H9 (cell line): ENCODE results near the gene DUSP5. TPM values are rescaled to one million over a fixed set of nuclear protein-coding genes. Genes with fewer than 3 reads are reported as not detected.

Source experiments
- DNase-seq: peaks from one replicate; pipeline ENCODE4 v3.0.0-alpha.2; 2017
- H2AFZ ChIP-seq: one replicate; pipeline ENCODE4 v1.6.1; 2013; ENCODE audit warnings: mild to moderate bottlenecking, low read length, control low read depth, moderate library complexity
- H2AK5ac ChIP-seq: 2 replicates; pipeline ENCODE4 v1.6.1; 2013; ENCODE audit warnings: low read length, control low read depth, mixed read lengths; ENCODE audit not compliant: insufficient read length
- H2BK120ac ChIP-seq: one replicate; pipeline ENCODE4 v1.6.1; 2013; ENCODE audit warnings: low read depth, mild to moderate bottlenecking, low read length, control low read depth, inconsistent platforms; ENCODE audit not compliant: poor library complexity, severe bottlenecking
- H2BK12ac ChIP-seq: 2 replicates; pipeline ENCODE4 v1.6.1; 2013; ENCODE audit warnings: low read length, control low read depth, mixed read lengths, low read depth; ENCODE audit not compliant: insufficient read length
- H2BK15ac ChIP-seq: 2 replicates; pipeline ENCODE4 v1.6.1; 2013; ENCODE audit warnings: low read depth, low read length, control low read depth
- H2BK20ac ChIP-seq: one replicate; pipeline ENCODE4 v1.6.1; 2013; ENCODE audit warnings: low read depth, mild to moderate bottlenecking, low read length, control low read depth, inconsistent platforms; ENCODE audit not compliant: poor library complexity, severe bottlenecking
- H2BK5ac ChIP-seq: 2 replicates; pipeline ENCODE4 v1.6.1; 2013; ENCODE audit warnings: low read length, control low read depth, mixed read lengths; ENCODE audit not compliant: insufficient read length
- H3K14ac ChIP-seq: 2 replicates; pipeline ENCODE4 v1.6.1; 2013; ENCODE audit warnings: low read length, control low read depth; ENCODE audit not compliant: insufficient read depth
- H3K18ac ChIP-seq: 2 replicates; pipeline ENCODE4 v1.6.1; 2013; ENCODE audit warnings: low read depth, mild to moderate bottlenecking, mixed read lengths, low read length, control low read depth; ENCODE audit not compliant: insufficient read length
- H3K23ac ChIP-seq: 2 replicates; pipeline ENCODE4 v1.6.1; 2013; ENCODE audit warnings: low read length, control low read depth, mixed read lengths, low read depth; ENCODE audit not compliant: insufficient read length
- H3K23me2 ChIP-seq: 2 replicates; pipeline ENCODE4 v1.6.1; 2013; ENCODE audit warnings: low read depth, mild to moderate bottlenecking, mixed read lengths, low read length, control low read depth; ENCODE audit not compliant: insufficient read length, poor library complexity, severe bottlenecking
- H3K27ac ChIP-seq: 2 replicates; pipeline ENCODE4 v1.5.1; 2013; ENCODE audit warnings: low read length, control low read depth, mixed read lengths, low read depth; ENCODE audit not compliant: insufficient read length
- H3K27me3 ChIP-seq: 2 replicates; pipeline ENCODE4 v1.6.1; 2013; ENCODE audit warnings: low read length, control low read depth, inconsistent platforms; ENCODE audit not compliant: insufficient read depth
- H3K4ac ChIP-seq: 2 replicates; pipeline ENCODE4 v1.6.1; 2013; ENCODE audit warnings: low read depth, mild to moderate bottlenecking, control low read depth, inconsistent platforms, low read length, moderate library complexity
- H3K4me1 ChIP-seq: 2 replicates; pipeline ENCODE4 v1.6.1; 2013; ENCODE audit warnings: low read length, control low read depth, inconsistent platforms; ENCODE audit not compliant: insufficient read depth
- H3K4me2 ChIP-seq: 2 replicates; pipeline ENCODE4 v1.6.1; 2013; ENCODE audit warnings: low read length, control low read depth, mixed read lengths; ENCODE audit not compliant: insufficient read length, insufficient read depth
- H3K56ac ChIP-seq: 2 replicates; pipeline ENCODE4 v1.6.1; 2013; ENCODE audit warnings: low read depth, mild to moderate bottlenecking, mixed read lengths, low read length, control low read depth; ENCODE audit not compliant: insufficient read length
- H3K79me1 ChIP-seq: 2 replicates; pipeline ENCODE4 v1.6.1; 2013; ENCODE audit warnings: low read depth, mild to moderate bottlenecking, moderate library complexity, low read length, control low read depth, inconsistent platforms; ENCODE audit not compliant: insufficient read depth, poor library complexity, severe bottlenecking
- H3K79me2 ChIP-seq: 2 replicates; pipeline ENCODE4 v1.6.1; 2013; ENCODE audit warnings: low read length, control low read depth, inconsistent platforms; ENCODE audit not compliant: insufficient read depth
- H3K9ac ChIP-seq: 2 replicates; pipeline ENCODE4 v1.6.1; 2013; ENCODE audit warnings: low read length, control low read depth, mixed read lengths; ENCODE audit not compliant: insufficient read length; ENCODE audit errors: extremely low read depth
- H3K9me3 ChIP-seq: one replicate; pipeline ENCODE4 v1.6.1; 2013; ENCODE audit warnings: low read depth, low read length, inconsistent platforms; ENCODE audit not compliant: control insufficient read depth
- H3T11ph ChIP-seq: one replicate; pipeline ENCODE4 v1.6.1; 2013; ENCODE audit warnings: mild to moderate bottlenecking, low read length, control low read depth, inconsistent platforms
- H4K20me1 ChIP-seq: one replicate; pipeline ENCODE4 v1.6.1; 2013; ENCODE audit not compliant: control insufficient read depth, insufficient read length, insufficient read depth
- H4K5ac ChIP-seq: 2 replicates; pipeline ENCODE4 v1.6.1; 2013; ENCODE audit warnings: low read depth, mild to moderate bottlenecking, mixed read lengths, low read length, control low read depth; ENCODE audit not compliant: insufficient read length
- H4K8ac ChIP-seq: replicated peaks from 2 replicates; pipeline ENCODE4 v1.6.1; 2013; ENCODE audit warnings: low read length, control low read depth, mixed read lengths, low read depth; ENCODE audit not compliant: insufficient read length
- H4K91ac ChIP-seq: 2 replicates; pipeline ENCODE4 v1.6.1; 2013; ENCODE audit warnings: low read depth, mild to moderate bottlenecking, moderate library complexity, mixed read lengths, low read length, control low read depth; ENCODE audit not compliant: insufficient read length
- H3K27ac Mint-ChIP-seq, 3 experiments: 2 replicates in 2 of 3; 3 replicates in 1 of 3; pipeline ENCODE4 v1.8.0; 2020 to 2021; ENCODE audit warnings: mixed read lengths in 3 of 3, mild to moderate bottlenecking in 1 of 3, moderate library complexity in 1 of 3
- H3K27me3 Mint-ChIP-seq: 2 replicates; pipeline ENCODE4 v1.8.0; 2021; ENCODE audit warnings: low read depth, mild to moderate bottlenecking, moderate library complexity, mixed read lengths
- H3K36me3 Mint-ChIP-seq, 3 experiments: 2 replicates in 2 of 3; 3 replicates in 1 of 3; pipeline ENCODE4 v1.8.0; 2020 to 2021; ENCODE audit warnings: low read depth in 3 of 3, mixed read lengths in 3 of 3; ENCODE audit not compliant: insufficient read depth in 1 of 3
- H3K4me1 Mint-ChIP-seq, 2 experiments: 2 replicates each; pipeline ENCODE4 v1.8.0; 2020; ENCODE audit warnings: mixed read lengths in 2 of 2
- H3K4me3 Mint-ChIP-seq, 2 experiments: 2 replicates in 1 of 2; 3 replicates in 1 of 2; pipeline ENCODE4 v1.8.0; 2020 to 2021; ENCODE audit warnings: mild to moderate bottlenecking in 2 of 2, mixed read lengths in 2 of 2, moderate library complexity in 1 of 2
- H3K9me3 Mint-ChIP-seq, 2 experiments: 2 replicates in 1 of 2; 3 replicates in 1 of 2; pipeline ENCODE4 v1.8.0; 2020; ENCODE audit warnings: mild to moderate bottlenecking in 2 of 2, mixed read lengths in 2 of 2, moderate library complexity in 1 of 2
- CTCF ChIP-seq: fragments of 200-600 bp; sonication (generic); conservative IDR thresholded peaks from 3 replicates; pipeline ENCODE4 v1.8.0; 2021; ENCODE audit warnings: antibody characterized with exemption, mild to moderate bottlenecking
- WGBS: extraction: QIAGEN DNeasy Blood & Tissue Kit; methylation state at CpG from one replicate; pipeline ENCODE4 v1.1.7; 2013; ENCODE audit warnings: missing lambda C conversion rate, low lambda C conversion rate, mixed read lengths; ENCODE audit not compliant: insufficient read length; ENCODE audit errors: extremely low coverage; 5-methylcytosine and 5-hydroxymethylcytosine counted together
- total RNA-seq: library from RNA; stranded (reverse); gene quantifications from 2 replicates; pipeline ENCODE4 v1.2.1, GENCODE V29; 2021

Gene DUSP5
- total RNA-seq, 1 experiment from 2014 or later: 29.3 TPM

- no peak overlapping the region for H2AFZ ChIP-seq
- no CpG with 5 or more reads among the region's 4 CpGs for WGBS
Observed at GRCh38 chr10:110539091-110539490, 41.4 kb downstream of the DUSP5 start.

More at GRCh38 chr10:110539091-110539490, 41.4 kb downstream of the DUSP5 start:
- H4K8ac ChIP-seq: no peak overlapping the region
- no peak overlapping the region for H3K14ac ChIP-seq
- no peak overlapping the region for H2BK20ac ChIP-seq
- no peak overlapping the region for H2BK15ac ChIP-seq
- no peak overlapping the region for H3K27ac Mint-ChIP-seq
- H3K4ac ChIP-seq: no peak overlapping the region
- H3K56ac ChIP-seq: no peak overlapping the region
- H3K23ac ChIP-seq: no peak overlapping the region
- no peak overlapping the region for H2BK12ac ChIP-seq
- no peak for DNase-seq
- peaks cover 10 to 13% of the 10 kb centered on the region in 2 experiments for H3K4me1 Mint-ChIP-seq
- no peaks in the 10 kb centered on the region for H3K23me2 ChIP-seq
- H3K4me1 ChIP-seq: peaks cover 4% of the 10 kb centered on the region; the same call in 1 of the 2 replicates
- H2BK120ac ChIP-seq: no peak overlapping the region
- H2AK5ac ChIP-seq: no peak overlapping the region
- TF ChIP-seq CTCF: no peak
- H3K27me3 ChIP-seq: no peaks in the 10 kb centered on the region; the same call in 1 of the 2 replicates
- H3K27ac ChIP-seq: no peak overlapping the region
- no peak overlapping the region for H4K91ac ChIP-seq
- H3T11ph ChIP-seq: no peak overlapping the region
- no peak overlapping the region for H3K9ac ChIP-seq
- no peaks in the 10 kb centered on the region; the same call in 1 of the 2 replicates for H3K27me3 Mint-ChIP-seq
- H3K4me3 Mint-ChIP-seq: no peak overlapping the region
- no peak overlapping the region for H3K18ac ChIP-seq
- H3K36me3 Mint-ChIP-seq: no peaks in the 10 kb centered on the region
- no peak overlapping the region for H3K4me2 ChIP-seq
- no peaks in the 10 kb centered on the region for H3K79me1 ChIP-seq
- no peaks in the 10 kb centered on the region; a peak in 1 of 5 replicates for H3K9me3 Mint-ChIP-seq
- no peaks in the 10 kb centered on the region for H3K79me2 ChIP-seq
- no peaks in the 10 kb centered on the region for H4K20me1 ChIP-seq
- H4K5ac ChIP-seq: no peak overlapping the region
- H3K9me3 ChIP-seq: no peaks in the 10 kb centered on the region
- H2BK5ac ChIP-seq: no peak overlapping the region
